ENCODE measurements around the gene TRPM8.

The TRPM8 gene

DNA sequence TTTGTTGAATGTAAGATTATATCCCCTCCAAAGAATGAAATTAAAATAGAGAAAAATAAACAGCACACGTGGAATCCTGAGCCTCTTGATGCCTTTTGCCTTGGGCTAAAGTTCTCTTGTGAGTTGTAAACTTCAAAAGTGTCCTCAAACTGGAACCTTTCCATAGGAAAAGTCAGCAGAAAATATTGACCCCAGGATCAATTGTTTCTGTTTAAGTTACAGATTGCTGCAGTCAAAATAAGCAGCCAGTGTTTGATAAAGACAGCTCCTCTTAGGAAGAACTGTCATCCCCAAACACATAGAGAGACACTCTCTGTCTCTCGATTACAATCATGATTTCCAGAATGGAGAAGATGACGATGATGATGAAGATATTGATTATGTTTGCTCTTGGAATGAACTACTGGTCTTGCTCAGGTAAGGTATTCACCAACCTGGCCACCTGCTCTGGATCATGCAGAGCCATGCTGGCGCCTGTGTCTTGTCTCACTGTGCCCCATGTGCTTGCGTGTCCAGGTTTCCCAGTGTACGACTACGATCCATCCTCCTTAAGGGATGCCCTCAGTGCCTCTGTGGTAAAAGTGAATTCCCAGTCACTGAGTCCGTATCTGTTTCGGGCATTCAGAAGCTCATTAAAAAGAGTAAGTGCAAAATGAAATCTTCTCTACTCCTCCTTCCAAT is 133.4 kb downstream of the TRPM8 start, which contains the start of gene SPP2:
TSS of gene SPP2 (plus strand) at position 248 of the 681 bp plus-strand sequence. CDS start at position 333, 85 bp downstream.
- DNase-seq, result no peak

DNA sequence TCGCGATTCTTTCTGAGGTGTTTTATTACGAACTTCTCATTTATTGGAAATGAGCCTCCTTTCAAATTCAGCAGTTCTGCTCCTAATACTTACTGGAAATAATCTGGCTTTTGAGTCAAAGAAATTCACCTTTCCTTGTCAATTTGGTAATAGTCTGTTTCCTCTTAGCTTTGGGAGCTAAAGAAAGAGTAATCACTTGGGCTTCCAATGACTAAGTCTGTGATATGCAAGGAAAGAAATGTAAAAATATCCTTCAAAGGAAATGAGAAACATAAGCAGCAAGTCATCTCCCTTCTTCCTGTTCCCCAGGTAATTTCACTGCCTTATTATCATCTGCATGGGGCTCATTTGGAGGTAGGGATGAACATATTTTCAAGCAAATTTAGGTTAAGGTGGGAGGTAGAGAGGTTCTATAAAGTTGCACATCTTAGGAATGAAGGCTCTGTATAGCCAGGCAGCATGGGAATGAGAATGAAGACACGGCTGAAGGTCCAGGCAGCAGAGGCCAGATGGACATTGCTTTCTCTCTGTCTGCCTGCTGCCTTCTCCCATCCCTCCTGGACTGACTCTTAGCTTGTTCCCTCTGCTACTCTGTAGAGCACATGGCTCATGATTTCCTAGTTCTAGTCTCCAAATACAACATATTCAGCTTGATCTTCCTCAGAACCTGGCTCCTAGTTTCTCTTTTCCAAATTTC is 134.3 kb downstream of the TRPM8 start:
- no peak for DNase-seq

DNA sequence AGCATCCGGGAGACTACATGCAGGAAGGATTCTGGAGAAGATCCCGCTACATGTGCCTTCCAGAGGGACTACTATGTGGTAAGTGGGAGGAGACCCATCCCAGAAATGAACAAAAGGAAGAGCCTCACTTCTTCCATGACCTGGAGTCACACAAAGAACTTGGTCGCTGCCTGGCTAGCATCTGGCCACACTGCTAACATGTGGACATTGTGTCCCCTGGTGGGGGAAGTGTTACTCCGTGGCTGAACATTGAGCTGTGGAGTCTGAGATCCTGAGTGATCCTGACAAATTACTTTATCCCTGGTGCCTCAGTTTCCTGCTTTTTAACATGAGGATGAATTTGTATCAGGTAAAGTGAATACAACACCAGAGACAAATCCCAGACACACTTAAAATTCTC is 141.7 kb downstream of the TRPM8 start:
- no peak for DNase-seq

DNA sequence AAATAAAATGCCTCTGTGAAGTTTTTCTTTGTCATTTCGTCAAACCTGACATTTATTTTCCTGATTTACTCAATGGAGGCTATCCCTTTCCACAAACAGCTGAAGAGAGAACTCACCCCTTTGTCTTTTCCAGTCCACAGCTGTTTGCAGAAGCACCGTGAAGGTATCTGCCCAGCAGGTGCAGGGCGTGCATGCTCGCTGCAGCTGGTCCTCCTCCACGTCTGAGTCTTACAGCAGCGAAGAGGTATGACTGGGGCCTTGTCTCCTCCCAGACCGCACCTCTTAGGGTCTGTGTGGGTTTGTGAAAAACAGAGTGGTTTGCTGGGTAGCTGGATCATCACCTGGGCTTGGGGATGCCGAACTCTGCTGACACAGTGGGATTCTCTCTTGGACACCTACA is 143.1 kb downstream of the TRPM8 start:
- DNase-seq, result peak; percentile 80

DNA sequence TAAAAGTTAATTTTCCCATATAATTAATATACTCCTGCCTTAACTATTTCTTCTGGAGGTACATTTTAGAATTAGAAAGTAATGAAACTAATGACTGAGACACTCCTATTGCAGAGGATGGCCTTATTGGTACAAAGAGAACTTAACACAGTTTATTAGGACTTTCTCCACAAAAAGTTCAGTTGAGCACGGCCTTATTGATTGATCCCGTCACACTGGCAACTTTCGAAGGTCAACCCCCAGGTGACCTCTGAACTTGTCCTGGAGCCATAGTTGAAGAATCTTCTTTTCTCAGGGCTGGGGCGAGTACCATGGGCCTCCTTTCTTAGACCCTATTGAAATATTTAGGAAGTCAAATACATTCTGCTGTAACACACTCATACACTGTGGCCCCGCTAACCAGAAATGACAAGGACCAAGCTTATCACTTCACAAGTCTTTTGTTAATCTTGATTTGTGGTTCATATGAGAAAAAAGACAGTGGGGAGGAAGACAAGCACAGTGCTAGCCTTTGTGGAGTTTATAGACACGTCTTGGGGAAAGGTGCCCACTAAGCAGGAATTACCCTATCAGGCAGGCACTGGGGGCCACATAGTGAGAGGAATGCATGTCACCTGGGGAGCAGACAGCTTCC is 144.6 kb downstream of the TRPM8 start:
- no peak for DNase-seq

DNA sequence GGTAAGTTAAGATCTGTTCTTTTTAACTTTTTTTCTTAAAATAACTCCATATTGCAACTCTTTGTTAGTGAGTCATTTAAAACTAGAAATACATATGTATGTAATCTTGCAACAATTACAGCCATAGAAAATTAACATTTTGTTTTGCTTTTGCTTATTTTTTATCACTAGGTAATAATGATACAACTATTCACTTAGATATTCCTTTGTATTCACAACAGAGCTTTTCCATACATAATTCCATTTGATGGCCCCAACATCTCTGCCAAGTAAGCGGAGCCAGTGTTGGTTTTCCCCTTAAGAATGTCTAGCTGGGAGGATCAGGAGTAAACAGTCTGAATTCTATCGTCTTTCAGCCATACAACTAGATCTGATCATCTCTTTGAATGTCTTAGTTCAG is 149.4 kb downstream of the TRPM8 start:
- DNase-seq, result no peak

All from NCI-H345 (cell line).